GM23338 (cell line): ENCODE measurements around the gene TMBIM6. TPM values are rescaled to one million over a fixed set of nuclear protein-coding genes. Genes with fewer than 3 reads are reported as not detected.

ENCODE experiments used
- ATAC-seq: fragments of 200-7000 bp; cut with Tn5 transposase; 3 replicates; pipeline ENCODE4 v1.9.1; 2020
- DNase-seq: peaks from one replicate; pipeline ENCODE4 v3.0.0-alpha.2; 2015; ENCODE audit warnings: low spot score
- H2AFZ ChIP-seq: fragments of 200-600 bp; sonication (generic); 2 replicates; pipeline ENCODE4 v1.8.0; 2016; ENCODE audit warnings: antibody characterized with exemption, mild to moderate bottlenecking, moderate library complexity
- H3F3A ChIP-seq: fragments of 200-600 bp; sonication (generic); replicated peaks from 2 replicates; pipeline ENCODE4 v1.8.0; 2017; ENCODE audit warnings: antibody characterized with exemption, mixed run types, low read depth
- H3K27ac ChIP-seq: fragments of 200-600 bp; sonication (generic); 2 replicates; pipeline ENCODE4 v1.6.1; 2016; ENCODE audit warnings: low read depth
- H3K27me3 ChIP-seq: fragments of 200-600 bp; sonication (generic); 2 replicates; pipeline ENCODE4 v1.8.0; 2016; ENCODE audit warnings: mild to moderate bottlenecking, mixed run types, moderate library complexity; ENCODE audit not compliant: insufficient read depth
- H3K36me3 ChIP-seq: fragments of 200-600 bp; sonication (generic); 2 replicates; pipeline ENCODE4 v1.8.0; 2016; ENCODE audit warnings: mild to moderate bottlenecking; ENCODE audit not compliant: insufficient read depth
- H3K4me1 ChIP-seq: fragments of 200-600 bp; sonication (generic); 2 replicates; pipeline ENCODE4 v1.8.0; 2016; ENCODE audit warnings: mild to moderate bottlenecking, moderate library complexity; ENCODE audit not compliant: insufficient read depth
- H3K4me2 ChIP-seq: fragments of 200-600 bp; sonication (generic); 2 replicates; pipeline ENCODE4 v1.7.1; 2017; ENCODE audit warnings: mixed run types
- H3K4me3 ChIP-seq: fragments of 200-600 bp; sonication (generic); 2 replicates; pipeline ENCODE4 v1.6.1; 2016; ENCODE audit warnings: mixed run types
- H3K79me2 ChIP-seq: fragments of 200-600 bp; sonication (generic); replicated peaks from 2 replicates; pipeline ENCODE4 v1.8.0; 2017; ENCODE audit warnings: mild to moderate bottlenecking; ENCODE audit not compliant: insufficient read depth
- H3K9me2 ChIP-seq: fragments of 200-600 bp; sonication (generic); 2 replicates; pipeline ENCODE4 v1.8.0; 2017; ENCODE audit not compliant: insufficient read depth
- H4K20me1 ChIP-seq: fragments of 200-600 bp; sonication (generic); replicated peaks from 2 replicates; pipeline ENCODE4 v1.8.0; 2017; ENCODE audit warnings: mild to moderate bottlenecking; ENCODE audit not compliant: insufficient read depth
- H3K27ac Mint-ChIP-seq: 2 replicates; pipeline ENCODE4 v1.8.0; 2020; ENCODE audit warnings: inconsistent platforms, mild to moderate bottlenecking, moderate library complexity, mixed read lengths
- H3K27me3 Mint-ChIP-seq: 3 replicates; pipeline ENCODE4 v1.8.0; 2022; ENCODE audit warnings: low read depth, mild to moderate bottlenecking, moderate library complexity, mixed read lengths, inconsistent platforms; ENCODE audit not compliant: insufficient read depth, poor library complexity
- H3K36me3 Mint-ChIP-seq: 3 replicates; pipeline ENCODE4 v1.8.0; 2021; ENCODE audit warnings: low read depth, mild to moderate bottlenecking, inconsistent platforms, moderate library complexity, mixed read lengths
- H3K4me1 Mint-ChIP-seq: 3 replicates; pipeline ENCODE4 v1.8.0; 2020; ENCODE audit warnings: mild to moderate bottlenecking, inconsistent platforms, mixed read lengths
- H3K4me3 Mint-ChIP-seq: 3 replicates; pipeline ENCODE4 v1.8.0; 2021; ENCODE audit warnings: moderate library complexity, mild to moderate bottlenecking, inconsistent platforms, mixed read lengths
- H3K9me3 Mint-ChIP-seq: 3 replicates; pipeline ENCODE4 v1.8.0; 2020; ENCODE audit warnings: moderate library complexity, mild to moderate bottlenecking, inconsistent platforms, mixed read lengths
- CREB1 ChIP-seq: fragments of 250-450 bp; sonication (Bioruptor Pico); IDR thresholded peaks from 2 replicates; pipeline ENCODE4 v1.5.0; 2020; ENCODE audit warnings: low read depth, mild to moderate bottlenecking, moderate library complexity
- CTCF ChIP-seq, 2 experiments: fragments of 200-600 bp in 1 of 2; sonication (generic) in 1 of 2; conservative IDR thresholded peaks; 2 replicates each; pipeline versions ENCODE4 v1.5.1 to v1.6.1; 2016 to 2017; ENCODE audit warnings: antibody characterized with exemption in 2 of 2, low read depth in 2 of 2, mild to moderate bottlenecking in 2 of 2, moderate library complexity in 1 of 2
- ETS1 ChIP-seq: IDR thresholded peaks from 2 replicates; pipeline ENCODE4 v1.6.1; 2016; ENCODE audit warnings: antibody characterized with exemption
- EZH2 ChIP-seq: fragments of 200-600 bp; sonication (generic); IDR thresholded peaks from one replicate; pipeline ENCODE4 v1.8.0; 2017; ENCODE audit warnings: antibody characterized with exemption, mild to moderate bottlenecking, low read depth; ENCODE audit not compliant: unreplicated experiment
- NANOG ChIP-seq: IDR thresholded peaks from 2 replicates; pipeline ENCODE4 v1.6.1; 2016; ENCODE audit warnings: antibody characterized with exemption, borderline replicate concordance
- POLR2AphosphoS5 ChIP-seq: IDR thresholded peaks from 2 replicates; pipeline ENCODE4 v1.6.1; 2016; ENCODE audit warnings: antibody characterized with exemption, low read depth
- REST ChIP-seq: IDR thresholded peaks from one replicate; pipeline ENCODE4 v1.6.1; 2018; ENCODE audit warnings: antibody characterized with exemption; ENCODE audit not compliant: unreplicated experiment
- STAT1 ChIP-seq: IDR thresholded peaks from one replicate; pipeline ENCODE4 v1.6.1; 2016; ENCODE audit warnings: antibody characterized with exemption; ENCODE audit not compliant: unreplicated experiment
- ZNF114 ChIP-seq: fragments of 250-450 bp; sonication (Bioruptor Pico); IDR thresholded peaks from 2 replicates; pipeline ENCODE4 v1.5.0; 2020; ENCODE audit warnings: mild to moderate bottlenecking, moderate library complexity
- ZNF331 ChIP-seq: fragments of 250-450 bp; sonication (Bioruptor Pico); IDR thresholded peaks from 2 replicates; pipeline ENCODE4 v1.5.0; 2020; ENCODE audit warnings: low read depth, mild to moderate bottlenecking, moderate library complexity
- ZNF462 ChIP-seq: fragments of 250-450 bp; sonication (Bioruptor Pico); IDR thresholded peaks from 2 replicates; pipeline ENCODE4 v1.5.0; 2020; ENCODE audit warnings: mild to moderate bottlenecking, moderate library complexity
- polyA plus RNA-seq: library from polyadenylated mRNA; unstranded; fragments of >200 nt; fragmentation: Nextera tagmentation; extraction: Ambion mirVana; gene quantifications from 2 replicates; pipeline ENCODE4 v1.2.1, GENCODE V29; 2016
- total RNA-seq: library from RNA; depleted of rRNA; stranded (reverse); fragments of >200 nt; shearing (Covaris generic); gene quantifications from 2 replicates; pipeline ENCODE4 v1.2.3, GENCODE V29; 2014

Gene TMBIM6
- total and polyA plus RNA-seq, 2 experiments from 2014 or later = 245 to 349 TPM

GRCh38 chr12:49777800-49778748 is 36.7 kb downstream of the TMBIM6 start:
- Histone ChIP-seq H2AFZ (peak overlapping the region; percentile 99; the same call in 1 of the 2 replicates), H3K4me3 (no peak overlapping the region), H3K9me2 (no peaks in the 10 kb centered on the region), H3K27me3 (no peaks in the 10 kb centered on the region), H3K36me3 (no peaks in the 10 kb centered on the region), H3F3A (no peaks in the 10 kb centered on the region), H3K27ac (no peak overlapping the region), H3K79me2 (no peaks in the 10 kb centered on the region), H4K20me1 (no peaks in the 10 kb centered on the region), H3K4me2 (no peak overlapping the region), H3K4me1 (no peaks in the 10 kb centered on the region)
- Mint-ChIP-seq H3K9me3 (no peaks in the 10 kb centered on the region; the same call in 2 of the 3 replicates), H3K27me3 (peaks cover 18% of the 10 kb centered on the region), H3K27ac (no peak overlapping the region), H3K4me1 (peaks cover 12% of the 10 kb centered on the region), H3K36me3 (no peaks in the 10 kb centered on the region), H3K4me3 (no peak overlapping the region)
- DNase-seq (peak; percentile 90), ATAC-seq (peak; percentile 86)
- TF ChIP-seq POLR2AphosphoS5 = no peak
- no peak for TF ChIP-seq ETS1
- no peak for TF ChIP-seq STAT1
- no peak for TF ChIP-seq ZNF331 (CRISPR knock-in tag)
- TF ChIP-seq CREB1 (CRISPR knock-in tag) = no peak
- 0 out of 2 replicates have a peak, but pooled peaks have one; percentile 17 for TF ChIP-seq ZNF462
- TF ChIP-seq EZH2 = no peak
- peak; percentile 90 to 95 for TF ChIP-seq CTCF (conservative IDR thresholded peaks at IDR 0.05; ENCODE audit: low read depth in 2 of 2)
- no peak for TF ChIP-seq NANOG
- TF ChIP-seq ZNF114 = no peak
- TF ChIP-seq REST = no peak
